Thyroid gland (tissue), 4 donors: ENCODE measurements around the gene GPR149. TPM values are rescaled to one million over a fixed set of nuclear protein-coding genes. Genes with fewer than 3 reads are reported as not detected.
A peak's percentile ranks its signal among the peaks of the same experiment; 100 is the strongest.

Experiments
- DNase-seq, 2 donors: peaks; one replicate each; pipeline ENCODE4 v3.0.0-alpha.2; 2019
- H3K27ac ChIP-seq, 3 donors: fragments of 200-600 bp; sonication (generic); 1 replicate in 2 of 3; 2 replicates in 1 of 3; pipeline ENCODE4 v1.5.1; 2016 to 2019; ENCODE audit warnings: mild to moderate bottlenecking in 1 of 3, moderate library complexity in 1 of 3
- H3K27me3 ChIP-seq: fragments of 200-600 bp; sonication (generic); one replicate; pipeline ENCODE4 v1.5.1; 2019
- H3K36me3 ChIP-seq, 2 donors: fragments of 200-600 bp; sonication (generic); one replicate each; pipeline ENCODE4 v1.5.1; 2016 to 2019
- H3K4me1 ChIP-seq, 2 donors: fragments of 200-600 bp; sonication (generic); one replicate each; pipeline ENCODE4 v1.5.1; 2017 to 2019
- H3K4me3 ChIP-seq, 3 donors: fragments of 200-600 bp; sonication (generic); replicated peaks in 1 of 3; 1 replicate in 2 of 3; 2 replicates in 1 of 3; pipeline ENCODE4 v1.5.1; 2016; ENCODE audit warnings: mild to moderate bottlenecking in 1 of 3
- H3K9me3 ChIP-seq: fragments of 200-600 bp; sonication (generic); one replicate; pipeline ENCODE4 v1.5.1; 2017
- POLR2A ChIP-seq, 2 donors: fragments of 450-650 bp; IDR thresholded peaks; one replicate each; pipeline ENCODE4 v1.6.1; 2017; ENCODE audit warnings: antibody characterized with exemption in 2 of 2, mild to moderate bottlenecking in 2 of 2, moderate library complexity in 1 of 2
- WGBS, 2 donors: methylation state at CpG; one replicate each; pipeline ENCODE4 v1.1.5; 2017; 5-methylcytosine and 5-hydroxymethylcytosine counted together
- intact Hi-C: fragments of 100-400 bp; cut with DNase I; formaldehyde crosslinking; loops from one replicate; pipeline ENCODE4 v1.15.1; 2023
- total RNA-seq, 4 donors: library from RNA; depleted of rRNA; stranded (reverse); fragments of >200 nt; gene quantifications; one replicate each; pipeline ENCODE4 v1.2.3, GENCODE V29; 2016
- TF ChIP-seq, protein P1 (sequence below), 6 experiments: fragments of 200-600 bp in 3 of 6; fragments of 450-650 bp in 3 of 6; sonication (generic) in 3 of 6; IDR thresholded peaks; one replicate each; pipeline ENCODE4 v1.5.1; 2016 to 2019; ENCODE audit warnings: antibody characterized with exemption in 6 of 6, mild to moderate bottlenecking in 2 of 6, inconsistent platforms in 1 of 6, moderate library complexity in 1 of 6

The GPR149 gene
- total RNA-seq, 4 donors from 2014 or later: 0.11 TPM; not detected in 3

DNA sequence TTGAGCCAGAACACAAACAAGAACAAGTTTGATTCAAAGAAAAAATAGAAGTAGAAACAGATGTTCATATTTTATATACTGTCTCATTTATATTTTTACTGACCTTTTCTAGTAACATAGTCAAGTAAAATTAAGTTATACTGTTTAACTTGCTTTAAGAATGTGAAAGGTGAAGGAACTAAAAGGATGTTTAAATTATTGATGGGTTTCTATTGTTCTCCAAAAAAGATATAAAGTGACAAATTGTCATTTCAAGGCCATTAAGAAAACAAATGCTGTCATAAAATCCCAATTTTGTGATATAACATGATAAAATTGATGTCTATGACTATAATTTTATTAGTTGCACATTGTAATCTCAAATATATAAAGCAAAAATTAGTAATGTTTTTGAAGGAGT is 7.3 kb downstream of the GPR149 start:
- peaks cover 3% of the 10 kb centered on the region for H3K27me3 ChIP-seq
- DNase-seq: no peak
- no peak overlapping the region for H3K4me3 ChIP-seq
- no peaks in the 10 kb centered on the region for H3K4me1 ChIP-seq
- H3K36me3 ChIP-seq: no peaks in the 10 kb centered on the region
- H3K27ac ChIP-seq: no peak overlapping the region
- TF ChIP-seq POLR2A (IDR thresholded peaks at IDR 0.05): no peak
- TF ChIP-seq, protein P1, sequence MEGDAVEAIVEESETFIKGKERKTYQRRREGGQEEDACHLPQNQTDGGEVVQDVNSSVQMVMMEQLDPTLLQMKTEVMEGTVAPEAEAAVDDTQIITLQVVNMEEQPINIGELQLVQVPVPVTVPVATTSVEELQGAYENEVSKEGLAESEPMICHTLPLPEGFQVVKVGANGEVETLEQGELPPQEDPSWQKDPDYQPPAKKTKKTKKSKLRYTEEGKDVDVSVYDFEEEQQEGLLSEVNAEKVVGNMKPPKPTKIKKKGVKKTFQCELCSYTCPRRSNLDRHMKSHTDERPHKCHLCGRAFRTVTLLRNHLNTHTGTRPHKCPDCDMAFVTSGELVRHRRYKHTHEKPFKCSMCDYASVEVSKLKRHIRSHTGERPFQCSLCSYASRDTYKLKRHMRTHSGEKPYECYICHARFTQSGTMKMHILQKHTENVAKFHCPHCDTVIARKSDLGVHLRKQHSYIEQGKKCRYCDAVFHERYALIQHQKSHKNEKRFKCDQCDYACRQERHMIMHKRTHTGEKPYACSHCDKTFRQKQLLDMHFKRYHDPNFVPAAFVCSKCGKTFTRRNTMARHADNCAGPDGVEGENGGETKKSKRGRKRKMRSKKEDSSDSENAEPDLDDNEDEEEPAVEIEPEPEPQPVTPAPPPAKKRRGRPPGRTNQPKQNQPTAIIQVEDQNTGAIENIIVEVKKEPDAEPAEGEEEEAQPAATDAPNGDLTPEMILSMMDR (IDR thresholded peaks at IDR 0.05): no peak
- intact Hi-C loops: no loop called here
- no peaks in the 10 kb centered on the region for H3K9me3 ChIP-seq

DNA sequence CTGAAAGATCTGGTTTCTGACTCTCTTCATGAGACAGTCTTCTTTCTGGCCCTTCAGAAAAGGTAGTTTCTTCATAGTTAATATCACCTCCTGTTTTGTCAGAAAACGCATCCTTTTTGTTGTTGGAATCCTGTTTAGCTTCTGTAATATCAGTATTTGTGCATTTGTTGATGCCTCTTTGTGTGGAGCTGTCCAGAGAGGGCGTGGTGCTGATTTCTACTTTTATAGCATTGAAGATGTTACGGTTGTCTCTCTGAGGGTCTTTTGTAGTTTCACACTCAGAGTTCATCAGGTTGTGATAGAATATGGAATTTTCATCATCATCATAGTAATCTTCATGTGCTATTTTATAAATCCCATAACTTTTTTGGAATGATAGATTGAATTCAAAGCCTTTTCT is 8.9 kb downstream of the GPR149 start:
- intact Hi-C loops: no loop called here
- H3K27me3 ChIP-seq: no peaks in the 10 kb centered on the region
- no peaks in the 10 kb centered on the region for H3K36me3 ChIP-seq
- H3K9me3 ChIP-seq: no peaks in the 10 kb centered on the region
- no peaks in the 10 kb centered on the region for H3K4me1 ChIP-seq
- peak in 1 of 2 donors; percentile 14 for DNase-seq
- TF ChIP-seq POLR2A (IDR thresholded peaks at IDR 0.05): no peak
- TF ChIP-seq, protein P1 (IDR thresholded peaks at IDR 0.05): no peak
- no peak overlapping the region for H3K4me3 ChIP-seq
- WGBS, 2 donors: 11 to 18% methylated on average over 3 of the region's 3 CpGs
- H3K27ac ChIP-seq: no peak overlapping the region

DNA sequence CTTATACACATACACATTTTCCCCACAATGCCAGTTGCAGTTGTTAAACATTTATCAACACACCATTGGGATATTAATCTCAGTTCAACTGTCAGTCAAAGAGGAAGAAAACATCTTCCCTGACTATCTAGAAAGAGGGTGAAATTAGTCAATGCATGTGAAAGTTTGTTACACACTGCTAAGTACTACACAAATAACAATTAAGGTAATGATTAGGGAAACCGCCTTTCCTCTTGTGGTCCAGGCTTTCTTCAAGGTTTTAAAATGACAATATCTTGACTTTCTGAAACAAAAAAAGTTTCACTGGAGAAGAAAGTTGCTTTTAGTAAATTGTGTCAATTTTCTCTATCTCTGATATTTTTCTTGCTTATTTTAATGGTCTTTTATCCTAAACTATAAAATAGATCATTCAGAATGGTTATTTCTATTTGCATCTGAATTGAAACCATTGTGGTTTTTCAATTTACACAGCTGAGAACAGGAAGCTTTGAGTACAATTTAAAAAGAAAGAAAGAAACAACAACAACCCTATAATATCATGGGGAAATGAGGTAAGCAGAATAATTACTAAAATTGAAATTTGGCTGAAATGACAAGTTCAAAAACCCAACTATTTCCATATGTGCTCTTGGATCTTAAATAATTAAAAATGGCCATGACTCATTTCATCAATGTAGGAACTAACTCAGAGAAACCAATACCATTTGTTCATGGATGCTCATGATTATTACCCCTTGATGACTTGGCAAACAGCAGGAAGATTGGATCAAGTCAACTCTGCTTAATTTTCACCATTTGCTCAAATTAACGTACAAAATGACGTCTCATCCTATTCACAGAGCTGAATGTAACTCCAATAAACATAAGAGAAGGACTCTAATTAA is 31.7 kb downstream of the GPR149 start:
- Histone ChIP-seq H3K9me3 (no peaks in the 10 kb centered on the region), H3K4me1 (no peaks in the 10 kb centered on the region), H3K27me3 (no peaks in the 10 kb centered on the region), H3K27ac (no peak overlapping the region), H3K4me3 (no peak overlapping the region), H3K36me3 (no peaks in the 10 kb centered on the region)
- WGBS, 2 donors: 81 to 87% methylated on average over 3 of the region's 3 CpGs
- DNase-seq: no peak
- intact Hi-C loops: no loop called here
- no peak for TF ChIP-seq POLR2A (IDR thresholded peaks at IDR 0.05)
- TF ChIP-seq, protein P1 (IDR thresholded peaks at IDR 0.05): no peak

DNA sequence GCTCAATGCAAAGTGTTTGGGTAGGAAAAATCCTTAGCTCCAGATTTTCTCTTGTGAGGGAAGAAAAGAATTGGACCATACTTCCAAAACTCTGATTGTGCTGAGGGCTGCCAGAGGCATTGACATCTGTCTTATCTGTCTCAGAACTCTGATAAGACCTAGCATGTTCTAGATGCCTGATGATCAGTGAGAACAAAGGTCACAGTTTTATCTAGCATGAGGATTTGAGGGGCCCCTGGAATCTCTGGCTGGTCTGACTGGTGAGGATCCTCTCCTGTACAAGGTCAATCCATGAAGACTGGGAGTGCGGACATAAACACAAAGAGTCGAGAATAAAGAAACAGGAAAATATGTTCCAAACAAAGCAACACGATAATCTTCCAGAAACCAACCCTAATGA is 40.1 kb downstream of the GPR149 start:
- Histone ChIP-seq H3K4me1 (no peaks in the 10 kb centered on the region), H3K27me3 (no peaks in the 10 kb centered on the region), H3K9me3 (no peaks in the 10 kb centered on the region), H3K36me3 (no peaks in the 10 kb centered on the region), H3K4me3 (no peak overlapping the region), H3K27ac (no peak overlapping the region)
- intact Hi-C loops: no loop called here
- 89 to 94% methylated on average over 3 of the region's 3 CpGs for WGBS, 2 donors
- TF ChIP-seq POLR2A (IDR thresholded peaks at IDR 0.05): no peak
- TF ChIP-seq, protein P1 (IDR thresholded peaks at IDR 0.05): no peak
- DNase-seq: no peak

DNA sequence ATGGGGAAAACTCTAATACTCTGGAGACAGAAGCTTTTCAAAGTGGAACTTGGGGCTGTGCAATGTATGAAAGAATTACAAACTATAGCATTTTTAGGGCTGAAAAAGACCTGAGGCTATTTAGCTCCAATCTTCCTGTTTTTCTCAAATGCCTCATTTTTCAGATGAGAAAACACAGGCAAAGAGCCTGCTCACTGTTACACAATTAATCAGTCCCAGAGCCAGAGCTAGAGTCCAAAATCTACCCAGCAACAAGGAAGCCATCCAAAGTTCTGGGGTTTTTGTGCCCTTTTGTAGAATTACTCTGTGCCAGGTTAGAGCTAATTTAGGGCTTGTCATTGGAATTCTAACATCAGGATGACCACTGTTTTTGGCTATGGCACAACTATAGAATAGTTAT is 45.5 kb downstream of the GPR149 start:
- no peak overlapping the region for H3K4me3 ChIP-seq
- DNase-seq: no peak
- H3K27me3 ChIP-seq: no peaks in the 10 kb centered on the region
- H3K27ac ChIP-seq: no peak overlapping the region
- no peaks in the 10 kb centered on the region for H3K9me3 ChIP-seq
- no peaks in the 10 kb centered on the region for H3K36me3 ChIP-seq
- intact Hi-C loops: no loop called here
- no peaks in the 10 kb centered on the region for H3K4me1 ChIP-seq
- TF ChIP-seq, protein P1 (IDR thresholded peaks at IDR 0.05): no peak
- TF ChIP-seq POLR2A (IDR thresholded peaks at IDR 0.05): no peak
